Ovary (tissue), 3 donors: ENCODE results near the gene CHRNB1.

ENCODE experiments used
- EP300 ChIP-seq: sonication (generic); formaldehyde crosslinking; IDR thresholded peaks from one replicate; pipeline ENCODE4 v1.6.1; 2017; ENCODE audit warnings: antibody characterized with exemption
- POLR2A ChIP-seq: fragments of 450-650 bp; IDR thresholded peaks from one replicate; pipeline ENCODE4 v1.6.1; 2017; ENCODE audit warnings: antibody characterized with exemption, mild to moderate bottlenecking, moderate library complexity
- TF ChIP-seq, protein P1 (sequence below), 3 donors: fragments of 450-650 bp in 2 of 3; fragments of 200-600 bp in 1 of 3; IDR thresholded peaks; one replicate each; pipeline versions ENCODE4 v1.5.1 to v1.8.0; 2016 to 2022; ENCODE audit warnings: antibody characterized with exemption in 3 of 3, mild to moderate bottlenecking in 1 of 3
- donor health status: DM: no; HTN: no; CAD: no.

DNA sequence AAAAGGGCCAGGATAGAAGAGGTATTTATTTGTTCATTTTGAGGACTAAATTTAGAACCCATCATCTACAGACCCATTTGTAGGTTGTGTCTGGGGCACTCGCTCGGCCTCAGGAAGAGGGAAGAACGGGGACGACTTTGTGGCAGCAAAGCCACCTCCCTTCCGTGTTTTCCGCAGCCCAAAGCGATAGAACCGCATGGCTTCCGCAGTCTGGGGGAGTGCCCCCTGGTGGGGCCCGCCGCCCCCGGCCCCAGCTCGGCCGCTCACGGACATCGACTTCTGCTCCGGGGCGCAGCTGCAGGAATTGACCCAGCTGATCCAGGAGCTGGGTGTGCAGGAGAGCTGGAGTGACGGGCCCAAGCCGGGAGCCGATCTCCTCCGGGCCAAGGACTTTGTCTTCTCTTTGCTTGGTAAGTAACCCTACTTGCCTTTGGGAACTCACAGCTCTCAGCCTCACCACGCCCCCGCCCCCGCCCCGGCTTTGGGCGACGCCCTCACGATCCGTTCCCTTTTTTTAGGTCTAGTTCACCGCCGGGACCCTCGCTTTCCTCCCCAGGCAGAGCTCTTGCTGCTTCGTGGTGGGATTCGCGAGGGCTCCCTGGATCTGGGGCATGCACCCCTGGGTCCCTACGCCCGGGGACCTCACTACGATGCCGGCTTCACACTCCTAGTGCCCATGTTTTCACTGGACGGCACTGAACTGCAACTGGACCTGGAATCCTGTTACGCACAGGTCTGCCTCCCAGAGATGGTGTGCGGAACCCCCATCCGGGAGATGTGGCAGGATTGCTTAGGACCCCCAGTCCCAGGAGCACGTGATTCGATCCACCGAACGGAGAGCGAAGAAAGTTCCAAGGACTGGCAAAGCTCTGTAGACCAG lies 8.9 kb upstream of the CHRNB1 start:
- TF ChIP-seq, protein P1, sequence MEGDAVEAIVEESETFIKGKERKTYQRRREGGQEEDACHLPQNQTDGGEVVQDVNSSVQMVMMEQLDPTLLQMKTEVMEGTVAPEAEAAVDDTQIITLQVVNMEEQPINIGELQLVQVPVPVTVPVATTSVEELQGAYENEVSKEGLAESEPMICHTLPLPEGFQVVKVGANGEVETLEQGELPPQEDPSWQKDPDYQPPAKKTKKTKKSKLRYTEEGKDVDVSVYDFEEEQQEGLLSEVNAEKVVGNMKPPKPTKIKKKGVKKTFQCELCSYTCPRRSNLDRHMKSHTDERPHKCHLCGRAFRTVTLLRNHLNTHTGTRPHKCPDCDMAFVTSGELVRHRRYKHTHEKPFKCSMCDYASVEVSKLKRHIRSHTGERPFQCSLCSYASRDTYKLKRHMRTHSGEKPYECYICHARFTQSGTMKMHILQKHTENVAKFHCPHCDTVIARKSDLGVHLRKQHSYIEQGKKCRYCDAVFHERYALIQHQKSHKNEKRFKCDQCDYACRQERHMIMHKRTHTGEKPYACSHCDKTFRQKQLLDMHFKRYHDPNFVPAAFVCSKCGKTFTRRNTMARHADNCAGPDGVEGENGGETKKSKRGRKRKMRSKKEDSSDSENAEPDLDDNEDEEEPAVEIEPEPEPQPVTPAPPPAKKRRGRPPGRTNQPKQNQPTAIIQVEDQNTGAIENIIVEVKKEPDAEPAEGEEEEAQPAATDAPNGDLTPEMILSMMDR (IDR thresholded peaks at IDR 0.05): no peak
- no peak for TF ChIP-seq POLR2A
- TF ChIP-seq EP300: no peak
